Measurements from ENCODE around the gene CNOT9.

CNOT9 gene

DNA sequence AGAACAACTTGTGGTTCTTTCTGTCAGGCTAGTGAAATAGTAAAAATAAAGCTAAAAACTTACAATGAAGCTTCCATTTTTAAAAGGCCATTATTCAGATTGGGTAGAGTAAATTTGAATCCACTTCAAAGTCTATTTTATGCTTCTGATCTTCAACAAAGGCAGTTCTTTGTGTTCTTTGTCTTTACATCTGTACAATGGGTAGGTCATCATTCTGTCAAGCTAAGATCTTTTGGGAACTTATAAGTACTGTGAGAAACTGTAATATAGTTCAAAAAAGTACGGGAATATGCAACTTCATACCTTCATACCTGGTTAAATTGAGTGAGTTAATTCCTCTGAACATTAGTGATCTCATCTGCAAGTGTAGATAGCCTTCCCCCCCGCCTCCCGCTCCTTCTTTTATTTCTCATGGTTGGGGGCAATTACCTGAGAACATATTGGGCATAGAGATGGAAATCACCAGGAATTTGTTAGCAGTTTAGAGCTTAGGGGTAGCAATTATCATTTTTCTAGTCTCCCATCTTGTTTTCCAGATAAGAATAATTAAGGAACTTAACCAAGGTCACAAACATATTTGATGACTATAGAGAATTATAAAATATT is 9.7 kb downstream of the CNOT9 start:
- no peak for DNase-seq

DNA sequence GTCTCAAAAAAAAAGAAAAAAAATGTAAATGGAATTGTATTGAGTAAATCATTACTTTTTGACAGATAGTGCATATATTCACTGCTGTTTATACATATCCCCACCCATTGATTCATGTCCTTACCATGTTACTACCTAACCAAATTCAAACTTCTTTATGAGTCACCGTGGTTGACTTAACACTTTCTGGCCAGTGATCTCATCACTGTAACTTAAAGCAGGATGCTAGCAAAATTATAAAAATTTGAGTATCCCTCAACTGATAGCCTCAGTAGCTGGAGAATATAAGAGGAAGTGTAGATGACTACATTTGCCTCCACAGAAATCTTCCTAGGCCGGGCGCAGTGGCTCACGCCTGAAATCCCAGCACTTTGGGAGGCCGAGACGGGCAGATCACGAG is 13.4 kb downstream of the CNOT9 start:
- DNase-seq, result no peak

DNA sequence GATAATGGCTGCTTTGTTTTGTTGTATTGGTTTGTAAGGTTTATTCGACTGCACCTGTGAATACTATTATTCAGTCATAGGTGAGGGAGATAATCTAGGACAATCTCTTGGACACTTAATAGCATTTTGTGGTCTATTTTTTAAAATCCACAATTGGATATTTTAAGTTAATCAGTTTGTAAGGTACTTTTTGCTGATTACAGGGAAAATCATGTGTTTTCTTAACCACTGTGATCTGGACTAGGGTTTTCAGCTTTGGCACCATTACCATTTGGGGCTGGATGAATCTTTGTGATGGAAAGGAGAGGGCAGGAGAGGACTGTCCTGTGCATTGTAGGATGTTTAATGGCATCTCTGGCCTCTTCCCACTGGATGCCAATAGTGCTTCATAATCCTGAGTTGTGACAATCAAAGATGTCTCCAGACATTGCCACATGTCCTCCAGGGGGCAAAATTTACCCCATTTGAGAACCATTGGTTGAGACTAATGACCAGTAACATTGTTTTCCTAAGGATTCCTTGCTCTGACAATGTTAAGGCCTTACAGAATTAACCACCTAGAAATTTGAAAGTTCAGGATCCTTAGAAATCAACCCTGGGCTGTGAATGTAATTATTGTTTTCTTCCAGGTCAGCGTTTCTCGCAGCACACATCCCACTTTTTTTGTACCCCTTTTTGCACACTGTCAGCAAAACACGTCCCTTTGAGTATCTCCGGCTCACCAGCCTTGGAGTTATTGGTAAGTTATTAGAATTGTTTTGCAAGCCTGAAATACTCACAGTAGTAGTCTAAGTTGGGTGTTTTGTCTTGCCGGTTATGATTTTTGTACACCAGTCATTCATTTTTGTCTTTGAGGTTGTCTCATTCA is 15.6 kb downstream of the CNOT9 start:
- DNase-seq, result no peak

DNA sequence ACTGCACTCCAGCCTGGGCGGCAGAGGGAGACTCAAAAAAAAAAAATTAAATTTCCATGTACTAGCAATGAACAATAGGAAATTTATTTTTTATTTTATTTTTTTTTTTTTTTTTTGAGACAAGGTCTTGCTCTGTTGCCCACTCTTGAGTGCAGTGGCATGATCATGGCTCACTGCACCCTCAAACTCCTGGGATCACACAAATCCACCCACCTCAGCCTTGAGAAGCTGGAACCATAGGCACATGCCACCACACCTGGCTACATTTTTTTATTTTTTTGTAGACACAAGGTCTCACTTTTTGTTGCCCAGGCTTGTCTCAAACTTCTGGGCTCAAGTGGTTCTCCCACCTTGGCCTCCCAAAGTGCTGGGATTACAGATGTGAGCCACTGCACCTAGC is 16.9 kb downstream of the CNOT9 start:
- DNase-seq, result no peak

DNA sequence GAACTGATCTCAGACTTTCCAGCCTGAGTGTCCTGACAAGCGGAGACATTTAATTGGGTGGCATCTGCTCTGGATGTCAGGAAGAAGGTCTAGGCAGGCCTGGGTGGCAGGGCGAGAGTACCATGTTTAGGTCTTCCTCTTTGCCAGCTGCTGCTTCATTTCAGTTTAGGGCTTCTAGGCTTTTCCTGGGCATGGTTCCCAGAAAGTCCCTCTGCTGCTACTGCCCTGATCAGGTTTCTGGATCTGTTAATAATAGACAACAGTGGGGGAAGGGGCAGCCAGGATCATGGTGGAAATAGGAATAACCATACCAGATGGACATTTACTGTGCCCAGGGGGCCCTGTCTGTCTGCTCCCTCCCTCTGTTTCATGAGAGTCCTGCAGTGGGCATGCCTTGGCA is 36.8 kb downstream of the CNOT9 start:
- DNase-seq, result peak; percentile 16

DNA sequence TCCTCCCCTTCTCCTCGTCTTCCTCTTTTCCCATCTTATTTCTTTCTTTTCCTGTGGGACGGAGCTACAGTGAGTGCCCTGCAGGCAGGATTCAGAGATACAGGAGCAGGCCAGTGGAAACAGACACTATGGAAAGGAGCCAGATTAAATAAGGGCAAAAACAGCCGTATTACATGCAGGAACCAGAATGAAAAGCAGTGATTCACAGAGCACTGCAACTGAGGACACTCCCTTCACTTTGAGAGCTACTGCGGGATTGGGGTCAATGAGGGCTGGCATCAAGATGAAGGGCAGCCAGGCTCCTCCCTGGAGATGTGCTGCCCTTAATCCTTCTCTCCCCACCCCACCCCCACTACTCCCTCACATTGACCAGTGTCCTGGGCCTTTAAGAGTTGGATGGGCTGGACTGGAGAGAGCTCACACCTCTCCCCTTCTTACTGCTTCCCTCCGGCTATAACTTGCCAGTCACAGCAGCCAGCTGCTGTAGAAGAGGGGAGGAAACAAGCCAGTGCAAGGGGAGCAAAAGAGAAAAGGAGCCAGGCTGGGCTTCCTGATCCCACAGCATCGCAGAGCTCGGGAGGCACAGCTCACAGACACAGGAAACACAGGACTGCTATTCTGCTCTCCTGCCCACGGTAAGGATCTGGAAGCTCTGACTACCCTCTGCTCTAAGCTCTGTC is 38.9 kb downstream of the CNOT9 start, which contains the start of gene PLCD4:
PLCD4 (plus strand) TSS at position 464 of the 680 bp plus-strand sequence. CDS start 7,841 bp downstream, outside the sequence.
- DNase-seq, result no peak

DNA sequence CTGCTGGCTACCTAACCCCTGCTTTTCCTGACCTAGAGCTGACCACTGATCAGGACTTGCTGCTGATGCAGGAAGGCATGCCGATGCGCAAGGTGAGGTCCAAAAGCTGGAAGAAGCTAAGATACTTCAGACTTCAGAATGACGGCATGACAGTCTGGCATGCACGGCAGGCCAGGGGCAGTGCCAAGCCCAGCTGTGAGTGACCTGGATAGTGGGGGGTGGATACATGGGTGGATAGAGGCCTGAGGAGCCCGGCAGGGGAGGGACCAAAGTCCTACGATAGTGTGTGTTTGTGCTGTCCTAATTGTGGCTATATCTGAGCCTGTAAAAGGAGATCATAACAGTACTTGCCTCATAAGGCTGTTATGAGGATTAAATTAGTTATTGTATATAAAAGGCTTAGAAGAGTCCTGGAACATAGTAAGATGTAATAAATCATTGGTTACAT is 47.3 kb downstream of the CNOT9 start:
- DNase-seq, result no peak

DNA sequence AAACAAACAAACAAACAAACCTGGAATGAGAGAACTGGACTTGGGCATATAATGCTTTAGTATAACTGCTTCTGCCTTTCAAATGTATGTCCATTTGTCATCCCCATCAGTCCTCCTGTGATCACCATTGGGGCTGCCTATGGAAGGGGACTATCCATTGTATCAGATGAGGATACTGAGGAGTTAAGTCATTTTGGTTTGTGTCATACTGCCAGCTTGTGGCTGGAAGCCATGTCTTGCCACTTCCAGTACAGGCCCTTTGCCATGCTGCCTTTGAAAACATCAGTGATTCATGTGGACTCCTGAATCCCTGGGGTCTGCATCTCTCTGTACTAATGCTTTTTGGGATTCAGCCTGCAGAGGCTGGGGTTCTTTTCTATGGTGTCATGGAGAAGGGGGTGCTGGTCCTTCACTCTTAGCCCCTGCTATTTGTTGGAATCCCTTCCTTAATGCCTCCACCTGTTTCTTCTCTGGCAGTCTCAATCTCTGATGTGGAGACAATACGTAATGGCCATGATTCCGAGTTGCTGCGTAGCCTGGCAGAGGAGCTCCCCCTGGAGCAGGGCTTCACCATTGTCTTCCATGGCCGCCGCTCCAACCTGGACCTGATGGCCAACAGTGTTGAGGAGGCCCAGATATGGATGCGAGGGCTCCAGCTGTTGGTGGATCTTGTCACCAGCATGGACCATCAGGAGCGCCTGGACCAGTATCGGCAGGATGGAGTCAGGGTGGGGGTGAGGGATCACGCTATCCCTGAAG is 49.6 kb downstream of the CNOT9 start:
- DNase-seq, result no peak

DNA sequence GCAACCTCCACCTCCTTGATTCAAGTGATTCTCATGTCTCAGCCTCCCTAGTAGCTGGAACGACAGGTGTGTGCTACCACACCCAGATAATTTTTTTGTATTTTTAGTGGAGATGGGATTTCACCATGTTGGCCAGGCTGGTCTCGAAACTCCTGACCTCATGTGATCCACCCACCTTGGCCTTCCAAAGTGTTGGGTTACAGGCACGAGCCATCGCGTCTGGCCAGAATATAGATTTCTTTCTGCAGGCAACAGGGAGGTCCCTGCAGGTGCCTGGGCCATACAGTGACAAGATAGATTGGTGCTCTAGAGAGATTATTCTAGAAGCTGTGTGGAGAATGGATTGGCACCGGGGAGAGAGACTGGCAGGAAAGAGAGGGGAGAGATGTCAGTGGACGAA is 52.4 kb downstream of the CNOT9 start:
- DNase-seq, result no peak

DNA sequence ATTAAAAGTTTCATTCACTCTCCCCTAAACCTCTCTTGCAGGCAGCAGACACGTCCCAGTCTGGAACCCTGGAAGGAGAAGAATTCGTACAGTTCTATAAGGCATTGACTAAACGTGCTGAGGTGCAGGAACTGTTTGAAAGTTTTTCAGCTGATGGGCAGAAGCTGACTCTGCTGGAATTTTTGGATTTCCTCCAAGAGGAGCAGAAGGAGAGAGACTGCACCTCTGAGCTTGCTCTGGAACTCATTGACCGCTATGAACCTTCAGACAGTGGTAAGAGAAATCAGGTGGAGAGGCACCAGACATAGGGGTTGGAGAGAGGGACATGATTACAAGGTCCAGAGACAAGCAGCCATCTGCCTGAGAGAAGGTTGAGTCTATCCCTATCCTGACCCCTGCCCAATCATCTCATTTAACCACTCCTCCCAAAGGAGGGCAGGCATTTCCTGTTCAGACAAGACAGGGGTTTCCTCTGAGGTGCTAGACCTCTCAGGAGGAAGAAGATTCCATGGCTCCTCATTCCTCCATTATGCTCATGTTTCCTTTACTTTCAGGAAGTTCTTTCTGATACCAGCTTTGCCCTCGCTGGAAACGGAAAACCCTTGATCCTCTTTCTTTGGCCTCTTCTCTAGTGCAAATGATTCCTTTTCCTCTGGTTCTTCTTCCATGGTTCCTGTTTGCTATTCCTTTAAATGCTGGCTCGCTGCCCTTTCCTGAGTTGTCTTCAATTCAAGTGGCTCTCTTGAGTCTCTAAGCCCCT is 54.1 kb downstream of the CNOT9 start:
- DNase-seq, result no peak

DNA sequence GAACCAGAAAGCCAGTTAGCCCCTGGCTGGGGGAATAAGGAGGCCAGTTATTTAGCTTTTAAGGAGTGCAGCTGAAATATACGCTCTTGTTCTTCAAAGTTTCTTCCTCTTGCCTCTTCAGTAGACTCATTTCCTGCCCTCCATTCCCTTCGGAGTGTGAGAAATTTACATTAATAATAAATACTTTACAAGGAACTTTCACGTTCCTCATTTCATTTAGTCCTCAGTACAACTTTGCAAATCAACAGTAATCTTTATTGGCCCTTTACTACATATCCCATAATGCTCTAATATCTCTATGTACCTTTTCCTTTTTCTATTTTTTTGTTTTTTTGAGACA is 54.7 kb downstream of the CNOT9 start:
- DNase-seq, result no peak

DNA sequence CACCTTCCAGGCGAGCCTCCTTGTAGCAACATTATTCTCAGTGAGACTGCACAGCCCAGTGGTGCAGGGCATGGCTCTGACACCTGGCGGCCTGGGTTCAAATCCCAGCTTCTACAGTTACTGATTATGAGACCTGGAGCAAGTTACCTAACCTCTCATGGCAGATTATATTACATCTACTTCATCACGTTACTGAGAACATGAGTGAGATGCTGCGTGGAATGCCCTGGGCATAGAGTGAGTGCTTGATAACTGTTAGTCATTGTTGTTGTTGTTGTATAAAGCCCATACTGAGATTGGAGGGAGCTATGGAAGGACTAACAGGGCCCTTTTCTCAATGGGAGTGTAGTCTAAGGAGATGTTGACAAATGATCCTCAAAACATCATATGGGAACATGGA is 57.7 kb downstream of the CNOT9 start:
- DNase-seq, result no peak

DNA sequence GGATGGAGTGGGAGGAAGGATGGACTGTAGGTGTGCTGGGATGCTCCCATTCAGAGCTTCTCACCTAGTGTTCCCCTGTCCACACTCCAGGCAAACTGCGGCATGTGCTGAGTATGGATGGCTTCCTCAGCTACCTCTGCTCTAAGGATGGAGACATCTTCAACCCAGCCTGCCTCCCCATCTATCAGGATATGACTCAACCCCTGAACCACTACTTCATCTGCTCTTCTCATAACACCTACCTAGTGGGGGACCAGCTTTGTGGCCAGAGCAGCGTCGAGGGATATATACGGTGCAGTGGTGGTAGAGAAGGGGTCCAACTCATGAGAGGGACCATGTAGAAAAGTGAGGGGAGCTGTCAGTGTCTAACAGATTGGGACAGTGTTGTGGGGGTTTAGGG is 59.3 kb downstream of the CNOT9 start:
- DNase-seq, result no peak

DNA sequence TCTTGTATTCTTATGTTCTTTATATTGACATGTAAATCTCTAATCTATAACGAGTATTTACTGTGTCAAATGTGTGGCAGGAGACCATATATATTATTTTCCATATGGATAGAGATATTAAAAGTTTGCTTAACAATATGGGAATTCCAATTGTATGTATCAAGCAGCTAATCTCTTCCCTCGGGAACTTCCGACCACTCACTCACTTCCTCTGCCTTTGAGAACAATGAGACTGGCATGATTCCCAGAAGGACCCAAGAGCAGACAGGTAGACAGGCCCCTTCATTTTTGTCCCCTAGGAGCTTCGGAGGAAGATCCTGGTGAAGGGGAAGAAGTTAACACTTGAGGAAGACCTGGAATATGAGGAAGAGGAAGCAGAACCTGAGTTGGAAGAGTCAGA is 63.2 kb downstream of the CNOT9 start:
- no peak for DNase-seq

DNA sequence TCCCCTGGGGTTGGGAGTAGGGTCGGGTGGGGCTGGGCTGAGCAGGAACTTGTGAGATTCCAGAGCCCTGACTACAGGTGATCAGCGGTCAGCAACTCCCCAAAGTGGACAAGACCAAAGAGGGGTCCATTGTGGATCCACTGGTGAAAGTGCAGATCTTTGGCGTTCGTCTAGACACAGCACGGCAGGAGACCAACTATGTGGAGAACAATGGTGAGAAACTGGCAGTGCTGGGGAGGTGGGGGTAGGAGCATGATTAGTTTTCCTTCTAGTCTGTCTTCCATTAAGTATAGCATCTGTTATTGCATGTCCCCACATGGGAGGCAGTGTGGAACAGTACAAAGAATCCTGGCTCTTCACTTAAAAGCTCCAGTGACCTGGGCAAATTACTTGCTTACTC is 67.1 kb downstream of the CNOT9 start:
- no peak for DNase-seq

DNA sequence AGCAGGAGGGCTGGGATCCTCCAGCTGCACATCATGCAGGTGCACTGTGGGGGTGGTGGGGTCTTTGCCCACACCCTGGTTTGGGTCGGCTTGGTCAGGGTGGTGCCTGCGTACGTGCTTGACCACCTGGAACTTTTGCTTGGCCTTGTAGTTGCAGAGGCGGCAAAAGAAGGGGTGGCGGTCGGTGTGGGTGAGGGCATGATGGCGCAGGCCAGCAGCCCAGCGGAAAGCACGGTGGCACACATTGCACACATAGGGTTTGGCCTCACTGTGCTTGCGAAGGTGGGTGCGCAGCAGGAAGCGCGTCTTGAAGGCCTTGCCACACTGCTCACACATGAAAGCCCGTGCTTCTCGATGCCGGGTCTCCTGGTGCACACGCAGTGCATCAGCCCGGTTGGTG is 69.7 kb downstream of the CNOT9 start:
- DNase-seq, result no peak

DNA sequence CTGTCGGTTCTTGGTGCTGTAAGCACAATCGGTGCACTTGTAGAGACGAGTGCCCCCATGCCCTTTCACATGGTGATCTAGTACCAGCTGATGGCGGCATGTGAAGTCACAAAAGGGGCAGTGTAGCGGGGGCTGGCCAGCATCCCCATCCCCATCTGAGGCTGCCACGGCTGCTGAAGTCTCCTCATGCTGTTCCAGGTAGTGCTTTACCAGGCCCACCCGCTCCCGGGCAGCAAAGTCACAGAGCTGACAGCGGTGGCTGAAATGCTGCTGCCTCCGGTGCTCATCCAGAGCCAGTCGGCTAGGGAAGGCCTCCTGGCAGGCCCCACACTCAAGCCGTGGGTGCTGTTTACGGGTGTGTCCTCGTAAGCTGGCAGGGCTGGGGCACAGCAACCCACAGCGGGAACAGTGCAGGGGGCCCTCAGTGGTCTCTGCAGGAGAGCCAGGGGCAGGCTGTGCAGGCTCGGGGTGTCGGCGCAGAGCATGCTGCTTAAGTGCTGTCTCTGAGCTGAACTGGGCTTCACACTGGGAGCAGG is 73.5 kb downstream of the CNOT9 start:
- no peak for DNase-seq

DNA sequence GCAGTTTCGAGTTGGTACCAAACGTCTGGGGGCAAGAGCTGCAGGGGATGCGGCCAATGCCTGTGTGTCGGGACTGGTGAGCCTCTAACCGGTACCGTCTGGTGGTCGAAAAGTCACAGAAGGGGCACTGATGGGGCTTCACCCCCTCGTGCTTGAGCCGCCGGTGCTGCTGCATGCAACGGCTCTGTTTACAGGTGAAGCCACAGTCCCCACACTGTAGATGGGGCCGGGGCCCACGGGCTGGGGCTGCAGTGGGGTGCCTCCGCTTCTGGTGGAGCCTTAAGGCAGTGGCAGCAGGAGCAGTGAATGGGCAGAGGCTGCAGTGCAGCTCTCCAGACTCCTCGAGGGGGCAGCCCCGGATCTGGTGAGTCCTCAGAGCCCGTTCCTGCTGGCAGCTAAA is 74.1 kb downstream of the CNOT9 start:
- no peak for DNase-seq

DNA sequence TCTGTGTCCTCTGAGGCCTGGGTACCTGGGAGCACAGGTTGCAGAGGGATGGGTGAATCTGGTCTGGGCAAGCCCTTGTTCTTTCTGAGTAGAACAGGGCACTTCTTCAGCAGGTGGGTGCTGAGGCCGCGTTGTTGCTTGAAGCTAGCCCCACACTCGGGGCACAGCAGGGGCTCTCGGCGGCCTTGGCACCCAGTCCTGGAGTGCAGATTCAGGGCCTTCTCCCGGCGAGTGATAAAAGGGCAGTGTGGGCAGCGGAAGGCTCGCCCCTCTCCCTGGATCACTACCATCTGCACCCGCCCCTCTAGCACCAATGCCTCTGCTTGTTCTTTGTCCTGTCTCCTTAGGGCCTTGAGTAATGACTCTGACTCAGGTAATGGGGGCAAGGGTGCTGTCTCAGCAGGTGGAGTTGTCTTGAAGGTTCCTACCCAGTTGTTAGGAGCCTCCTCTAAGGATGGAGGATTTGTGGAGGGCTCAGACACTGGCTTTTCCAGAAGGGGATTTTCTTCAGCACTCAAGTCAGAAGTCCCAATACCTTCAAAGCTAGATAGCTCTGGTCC is 75.2 kb downstream of the CNOT9 start:
- no peak for DNase-seq

DNA sequence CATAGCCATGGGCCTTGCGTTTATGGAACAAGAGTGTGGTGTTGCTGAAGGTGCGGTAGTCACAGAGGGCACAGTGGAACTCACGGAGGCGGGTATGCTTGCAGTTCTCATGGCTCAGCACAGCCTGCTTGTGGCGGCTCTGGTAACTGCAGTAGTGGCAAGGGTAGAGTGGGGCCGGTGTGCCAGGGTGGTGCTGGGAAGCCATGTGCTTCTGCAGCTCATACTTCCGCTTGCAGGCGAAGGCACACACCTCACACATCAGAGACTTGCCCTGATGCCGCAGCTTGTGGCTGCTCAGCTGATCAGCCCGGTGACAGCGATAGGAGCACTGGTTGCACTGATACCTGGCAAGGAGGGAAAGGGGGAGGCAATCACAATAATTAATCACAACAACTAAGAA is 76.1 kb downstream of the CNOT9 start:
- DNase-seq, result no peak

DNA sequence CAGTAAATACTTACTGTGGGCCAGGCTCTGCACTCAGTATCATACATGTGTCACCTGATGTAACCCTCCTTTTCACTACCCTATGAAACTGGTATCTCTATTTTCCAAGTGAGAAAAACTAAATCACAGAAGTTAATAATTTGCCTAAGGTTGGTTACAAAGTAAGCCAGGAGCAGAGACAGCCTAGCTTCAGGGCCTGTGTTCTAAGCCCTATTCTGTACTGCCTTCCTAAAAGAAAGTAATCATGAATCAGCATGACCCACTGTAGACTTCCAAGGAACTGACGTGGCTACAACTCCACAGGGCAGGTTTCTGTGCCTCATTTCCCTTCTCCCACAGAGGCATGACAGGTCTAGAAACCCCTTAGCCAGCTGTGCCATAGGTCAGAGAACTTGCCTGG is 76.5 kb downstream of the CNOT9 start:
- DNase-seq, result no peak

Data from NCI-H1105 (cell line).